ENCODE results near the gene MRTFA.

DNA sequence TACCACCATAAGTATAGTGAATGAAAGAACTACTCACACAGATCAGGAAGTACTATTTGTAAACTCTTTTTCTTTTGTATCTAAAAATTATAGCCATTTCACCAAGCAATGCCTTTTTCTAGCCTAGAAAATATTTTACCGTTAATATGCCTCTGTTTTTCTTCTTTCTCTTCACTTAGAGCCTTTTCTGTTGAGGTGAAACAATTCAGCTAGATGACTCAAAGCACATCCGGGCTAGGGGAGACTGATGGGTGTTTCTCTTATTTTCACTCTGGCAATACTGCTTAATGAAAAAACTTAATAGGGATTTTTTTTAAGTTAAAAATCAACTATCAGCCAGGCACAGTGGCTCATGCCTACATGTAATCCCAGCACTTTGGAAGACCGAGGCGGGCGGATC is 172.8 kb downstream of the MRTFA start:
- TF ChIP-seq, protein P1, sequence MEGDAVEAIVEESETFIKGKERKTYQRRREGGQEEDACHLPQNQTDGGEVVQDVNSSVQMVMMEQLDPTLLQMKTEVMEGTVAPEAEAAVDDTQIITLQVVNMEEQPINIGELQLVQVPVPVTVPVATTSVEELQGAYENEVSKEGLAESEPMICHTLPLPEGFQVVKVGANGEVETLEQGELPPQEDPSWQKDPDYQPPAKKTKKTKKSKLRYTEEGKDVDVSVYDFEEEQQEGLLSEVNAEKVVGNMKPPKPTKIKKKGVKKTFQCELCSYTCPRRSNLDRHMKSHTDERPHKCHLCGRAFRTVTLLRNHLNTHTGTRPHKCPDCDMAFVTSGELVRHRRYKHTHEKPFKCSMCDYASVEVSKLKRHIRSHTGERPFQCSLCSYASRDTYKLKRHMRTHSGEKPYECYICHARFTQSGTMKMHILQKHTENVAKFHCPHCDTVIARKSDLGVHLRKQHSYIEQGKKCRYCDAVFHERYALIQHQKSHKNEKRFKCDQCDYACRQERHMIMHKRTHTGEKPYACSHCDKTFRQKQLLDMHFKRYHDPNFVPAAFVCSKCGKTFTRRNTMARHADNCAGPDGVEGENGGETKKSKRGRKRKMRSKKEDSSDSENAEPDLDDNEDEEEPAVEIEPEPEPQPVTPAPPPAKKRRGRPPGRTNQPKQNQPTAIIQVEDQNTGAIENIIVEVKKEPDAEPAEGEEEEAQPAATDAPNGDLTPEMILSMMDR (IDR thresholded peaks at IDR 0.05; ENCODE audit: low read depth, low read length, missing input control) = no peak
- TF ChIP-seq EGR1 (IDR thresholded peaks at IDR 0.05; ENCODE audit: low read depth in 2 of 2) (no peak), YY1 (IDR thresholded peaks at IDR 0.05) (no peak), RXRA (IDR thresholded peaks at IDR 0.05) (no peak), SP1 (IDR thresholded peaks at IDR 0.05) (no peak), FOXA1 (IDR thresholded peaks at IDR 0.05) (no peak), JUND (IDR thresholded peaks at IDR 0.05) (no peak)
- TF ChIP-seq, protein P2, sequence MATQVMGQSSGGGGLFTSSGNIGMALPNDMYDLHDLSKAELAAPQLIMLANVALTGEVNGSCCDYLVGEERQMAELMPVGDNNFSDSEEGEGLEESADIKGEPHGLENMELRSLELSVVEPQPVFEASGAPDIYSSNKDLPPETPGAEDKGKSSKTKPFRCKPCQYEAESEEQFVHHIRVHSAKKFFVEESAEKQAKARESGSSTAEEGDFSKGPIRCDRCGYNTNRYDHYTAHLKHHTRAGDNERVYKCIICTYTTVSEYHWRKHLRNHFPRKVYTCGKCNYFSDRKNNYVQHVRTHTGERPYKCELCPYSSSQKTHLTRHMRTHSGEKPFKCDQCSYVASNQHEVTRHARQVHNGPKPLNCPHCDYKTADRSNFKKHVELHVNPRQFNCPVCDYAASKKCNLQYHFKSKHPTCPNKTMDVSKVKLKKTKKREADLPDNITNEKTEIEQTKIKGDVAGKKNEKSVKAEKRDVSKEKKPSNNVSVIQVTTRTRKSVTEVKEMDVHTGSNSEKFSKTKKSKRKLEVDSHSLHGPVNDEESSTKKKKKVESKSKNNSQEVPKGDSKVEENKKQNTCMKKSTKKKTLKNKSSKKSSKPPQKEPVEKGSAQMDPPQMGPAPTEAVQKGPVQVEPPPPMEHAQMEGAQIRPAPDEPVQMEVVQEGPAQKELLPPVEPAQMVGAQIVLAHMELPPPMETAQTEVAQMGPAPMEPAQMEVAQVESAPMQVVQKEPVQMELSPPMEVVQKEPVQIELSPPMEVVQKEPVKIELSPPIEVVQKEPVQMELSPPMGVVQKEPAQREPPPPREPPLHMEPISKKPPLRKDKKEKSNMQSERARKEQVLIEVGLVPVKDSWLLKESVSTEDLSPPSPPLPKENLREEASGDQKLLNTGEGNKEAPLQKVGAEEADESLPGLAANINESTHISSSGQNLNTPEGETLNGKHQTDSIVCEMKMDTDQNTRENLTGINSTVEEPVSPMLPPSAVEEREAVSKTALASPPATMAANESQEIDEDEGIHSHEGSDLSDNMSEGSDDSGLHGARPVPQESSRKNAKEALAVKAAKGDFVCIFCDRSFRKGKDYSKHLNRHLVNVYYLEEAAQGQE (IDR thresholded peaks at IDR 0.05) = no peak
- TF ChIP-seq, protein P3, sequence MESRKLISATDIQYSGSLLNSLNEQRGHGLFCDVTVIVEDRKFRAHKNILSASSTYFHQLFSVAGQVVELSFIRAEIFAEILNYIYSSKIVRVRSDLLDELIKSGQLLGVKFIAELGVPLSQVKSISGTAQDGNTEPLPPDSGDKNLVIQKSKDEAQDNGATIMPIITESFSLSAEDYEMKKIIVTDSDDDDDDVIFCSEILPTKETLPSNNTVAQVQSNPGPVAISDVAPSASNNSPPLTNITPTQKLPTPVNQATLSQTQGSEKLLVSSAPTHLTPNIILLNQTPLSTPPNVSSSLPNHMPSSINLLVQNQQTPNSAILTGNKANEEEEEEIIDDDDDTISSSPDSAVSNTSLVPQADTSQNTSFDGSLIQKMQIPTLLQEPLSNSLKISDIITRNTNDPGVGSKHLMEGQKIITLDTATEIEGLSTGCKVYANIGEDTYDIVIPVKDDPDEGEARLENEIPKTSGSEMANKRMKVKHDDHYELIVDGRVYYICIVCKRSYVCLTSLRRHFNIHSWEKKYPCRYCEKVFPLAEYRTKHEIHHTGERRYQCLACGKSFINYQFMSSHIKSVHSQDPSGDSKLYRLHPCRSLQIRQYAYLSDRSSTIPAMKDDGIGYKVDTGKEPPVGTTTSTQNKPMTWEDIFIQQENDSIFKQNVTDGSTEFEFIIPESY (IDR thresholded peaks at IDR 0.05) = no peak
- TF ChIP-seq, protein P4, sequence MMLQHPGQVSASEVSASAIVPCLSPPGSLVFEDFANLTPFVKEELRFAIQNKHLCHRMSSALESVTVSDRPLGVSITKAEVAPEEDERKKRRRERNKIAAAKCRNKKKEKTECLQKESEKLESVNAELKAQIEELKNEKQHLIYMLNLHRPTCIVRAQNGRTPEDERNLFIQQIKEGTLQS (IDR thresholded peaks at IDR 0.05) = no peak
